ENCODE data around the gene RSPH4A.

The RSPH4A gene

DNA sequence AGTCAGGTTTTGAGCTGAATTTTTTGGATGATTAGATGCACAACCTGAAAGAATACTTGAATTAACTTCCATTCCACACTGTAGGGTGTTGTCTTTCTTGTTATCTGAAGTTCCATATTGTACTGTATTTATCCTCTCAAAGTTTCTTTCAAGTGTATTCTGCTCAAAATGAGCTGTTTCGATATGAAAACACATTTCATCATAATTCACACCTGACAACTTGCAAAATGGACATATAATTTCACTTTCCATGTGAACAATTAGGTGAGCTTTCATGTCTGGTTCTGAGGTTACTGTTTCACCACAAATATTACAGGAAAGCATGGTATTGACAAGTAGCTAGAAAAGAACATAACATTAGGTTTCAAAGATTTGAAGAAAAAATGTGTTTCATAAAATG lies 50.6 kb downstream of the RSPH4A start:
- ChIA-PET POLR2A (interaction anchor here (0.6 kb wide), 1 partner anchor 1011 kb away, joined by 5 read pairs; no protein-coding TSS in a partner anchor), CTCF (no interaction called here)
- TF ChIP-seq, protein P1, sequence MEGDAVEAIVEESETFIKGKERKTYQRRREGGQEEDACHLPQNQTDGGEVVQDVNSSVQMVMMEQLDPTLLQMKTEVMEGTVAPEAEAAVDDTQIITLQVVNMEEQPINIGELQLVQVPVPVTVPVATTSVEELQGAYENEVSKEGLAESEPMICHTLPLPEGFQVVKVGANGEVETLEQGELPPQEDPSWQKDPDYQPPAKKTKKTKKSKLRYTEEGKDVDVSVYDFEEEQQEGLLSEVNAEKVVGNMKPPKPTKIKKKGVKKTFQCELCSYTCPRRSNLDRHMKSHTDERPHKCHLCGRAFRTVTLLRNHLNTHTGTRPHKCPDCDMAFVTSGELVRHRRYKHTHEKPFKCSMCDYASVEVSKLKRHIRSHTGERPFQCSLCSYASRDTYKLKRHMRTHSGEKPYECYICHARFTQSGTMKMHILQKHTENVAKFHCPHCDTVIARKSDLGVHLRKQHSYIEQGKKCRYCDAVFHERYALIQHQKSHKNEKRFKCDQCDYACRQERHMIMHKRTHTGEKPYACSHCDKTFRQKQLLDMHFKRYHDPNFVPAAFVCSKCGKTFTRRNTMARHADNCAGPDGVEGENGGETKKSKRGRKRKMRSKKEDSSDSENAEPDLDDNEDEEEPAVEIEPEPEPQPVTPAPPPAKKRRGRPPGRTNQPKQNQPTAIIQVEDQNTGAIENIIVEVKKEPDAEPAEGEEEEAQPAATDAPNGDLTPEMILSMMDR (IDR thresholded peaks at IDR 0.05; ENCODE audit: control extremely low read depth, extremely low read depth, low read depth, missing control alignments), result no peak
- peak; percentile 45 for DNase-seq (ENCODE audit: extremely low spot score)

DNA sequence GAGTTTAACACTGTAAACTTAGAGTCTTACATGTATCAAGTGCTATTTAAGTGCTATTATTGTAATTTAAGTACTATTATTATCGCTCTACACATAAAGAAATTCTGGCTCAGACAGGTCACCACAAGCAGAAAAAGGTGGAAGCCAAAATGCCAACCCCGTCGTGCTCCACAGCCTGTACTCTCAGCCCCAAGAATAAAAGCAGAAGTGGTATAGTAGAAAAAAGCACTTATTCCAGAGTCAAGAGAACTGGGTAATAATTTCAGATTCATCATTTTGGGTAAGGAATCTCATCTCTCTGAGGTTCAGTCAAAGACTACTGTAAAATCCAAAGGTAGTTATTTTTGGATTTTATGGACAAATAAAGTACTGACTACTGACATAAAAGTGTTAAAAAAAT lies 51.3 kb downstream of the RSPH4A start:
- no peak for DNase-seq (ENCODE audit: extremely low spot score)
- POLR2A ChIA-PET, result interaction anchor here (0.6 kb wide), 1 partner anchor 1011 kb away, joined by 5 read pairs; no protein-coding TSS in a partner anchor
- TF ChIP-seq, protein P1 (IDR thresholded peaks at IDR 0.05; ENCODE audit: control extremely low read depth, extremely low read depth, low read depth, missing control alignments), result no peak
- CTCF ChIA-PET, result interaction anchor here (1.5 to 2.0 kb wide), 2 partner anchors 9 to 17 kb away, joined by 3 to 6 read pairs; no protein-coding TSS in a partner anchor

DNA sequence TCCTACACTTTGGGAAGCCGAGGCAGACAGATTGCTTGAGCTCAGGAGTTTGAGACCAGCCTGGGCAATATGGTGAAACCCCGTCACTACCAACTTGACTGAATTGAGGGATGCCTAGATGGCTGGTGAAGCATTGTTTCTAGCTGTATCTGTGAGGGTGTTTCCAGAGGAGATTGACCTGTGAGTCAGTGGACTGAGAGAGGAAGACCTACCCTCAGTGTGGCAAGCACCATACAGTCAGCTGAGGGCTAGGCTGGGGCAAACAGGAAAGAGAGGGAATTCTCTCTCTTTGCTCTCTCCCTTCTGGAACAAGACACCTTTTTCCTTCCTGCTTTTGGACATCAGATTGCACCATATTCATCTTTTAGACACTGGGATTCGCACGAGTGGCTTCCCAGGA lies 56.0 kb downstream of the RSPH4A start:
- TF ChIP-seq, protein P1 (IDR thresholded peaks at IDR 0.05; ENCODE audit: control extremely low read depth, extremely low read depth, low read depth, missing control alignments), result no peak
- ChIA-PET CTCF (interaction anchor here (1.6 to 2.2 kb wide), 4 partner anchors 8 to 11 kb away, joined by 3 to 9 read pairs (median 7); partner anchors contain the start of gene KPNA5), POLR2A (no interaction called here)
- no peak for DNase-seq (ENCODE audit: extremely low spot score)

DNA sequence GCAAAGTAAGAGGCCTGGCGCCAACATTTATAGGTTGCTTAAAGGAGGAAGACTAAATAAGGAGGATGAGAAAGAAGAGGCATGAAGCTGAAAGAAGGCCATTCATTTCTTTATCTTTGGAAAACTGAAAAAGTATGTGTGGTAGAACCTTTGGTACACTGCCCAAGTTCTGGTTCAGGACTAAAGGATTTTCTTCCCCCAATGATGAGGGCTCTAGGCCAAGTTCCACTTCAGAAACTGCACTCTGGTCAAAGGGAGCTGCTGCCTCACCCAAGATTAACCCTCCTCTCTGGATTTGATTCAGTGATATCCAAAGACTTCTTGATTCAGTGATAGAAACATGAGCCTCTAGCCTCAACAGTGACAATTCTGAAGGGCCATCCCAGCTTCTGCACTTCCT lies 59.7 kb downstream of the RSPH4A start:
- CTCF ChIA-PET, result no interaction called here
- TF ChIP-seq, protein P1 (IDR thresholded peaks at IDR 0.05; ENCODE audit: control extremely low read depth, extremely low read depth, low read depth, missing control alignments), result no peak

DNA sequence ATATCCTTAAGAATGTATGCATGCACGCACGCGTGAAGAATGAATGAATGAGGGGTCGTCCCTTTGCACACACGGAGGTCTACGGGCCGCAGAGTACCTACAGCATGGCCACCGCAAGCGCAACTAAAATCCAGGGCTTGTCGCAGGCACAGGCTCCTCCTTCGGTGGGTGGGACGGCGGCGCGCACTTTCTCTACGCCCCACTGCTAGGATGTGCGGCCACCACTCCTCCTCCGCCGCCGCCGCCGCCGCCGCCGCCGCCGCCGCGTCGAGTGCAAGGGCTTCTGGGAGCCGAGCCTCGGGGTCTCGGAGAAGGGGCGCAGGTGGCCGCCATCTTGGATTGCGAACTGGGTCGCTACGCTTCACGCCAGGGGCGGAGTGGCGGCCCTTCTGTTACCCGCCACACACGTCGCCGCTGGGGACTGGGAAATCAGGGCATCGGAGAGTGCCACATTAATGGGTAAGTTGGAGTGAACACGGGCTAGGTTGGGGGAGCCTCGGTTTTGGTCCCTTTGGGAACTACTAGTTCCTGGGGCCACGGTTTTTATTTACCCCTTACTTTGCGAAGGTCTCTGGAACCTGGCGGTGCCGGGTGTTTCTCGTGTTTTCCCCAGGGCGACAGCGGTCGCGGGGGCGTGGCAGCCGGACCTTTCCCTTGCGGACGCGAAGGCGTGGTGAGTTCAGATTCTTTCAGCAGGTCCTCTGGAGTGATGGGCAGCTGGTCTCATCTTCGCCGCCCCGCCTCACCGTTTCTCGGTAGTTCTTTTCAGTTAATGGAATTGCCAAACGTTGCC lies 64.8 kb downstream of the RSPH4A start, which contains the start of gene KPNA5:
Gene KPNA5 (plus strand): TSS at position 332 of the 793 bp plus-strand sequence. CDS start 124 bp downstream, at position 456.
- TF ChIP-seq, protein P1 (IDR thresholded peaks at IDR 0.05; ENCODE audit: control extremely low read depth, extremely low read depth, low read depth, missing control alignments), result no peak
- peak; percentile 92 for DNase-seq (ENCODE audit: extremely low spot score)

More for the DNA sequence above, 59.7 kb downstream of the RSPH4A start:
- POLR2A ChIA-PET, result no interaction called here
- DNase-seq (ENCODE audit: extremely low spot score), result no peak

DNA sequence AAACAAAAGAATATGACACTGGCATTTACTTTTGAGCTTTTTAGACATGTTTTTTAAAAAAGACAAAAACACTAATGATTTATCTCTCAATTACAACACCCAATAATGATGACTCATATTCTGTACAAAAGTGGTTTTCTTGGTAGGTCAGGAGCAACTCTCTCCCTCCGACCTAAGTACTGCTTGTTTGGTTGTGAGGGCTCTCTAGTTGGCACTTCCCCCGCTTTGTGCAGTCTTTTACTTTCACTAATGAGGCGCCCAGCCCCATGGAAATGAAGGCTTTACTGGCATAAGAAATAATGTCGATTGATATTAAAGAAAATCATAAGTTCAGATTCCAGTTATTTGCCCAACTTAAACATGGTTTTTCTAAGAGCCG lies 66.0 kb downstream of the RSPH4A start:
- DNase-seq (ENCODE audit: extremely low spot score), result peak; percentile 29
- CTCF ChIA-PET, result interaction anchor here (1.1 to 1.3 kb wide), 4 partner anchors 9 to 464 kb away, joined by 3 to 5 read pairs (median 3); no protein-coding TSS in a partner anchor
- POLR2A ChIA-PET, result no interaction called here
- TF ChIP-seq, protein P1 (IDR thresholded peaks at IDR 0.05; ENCODE audit: control extremely low read depth, extremely low read depth, low read depth, missing control alignments), result no peak

More for the DNA sequence above, 64.8 kb downstream of the RSPH4A start, which contains the start of gene KPNA5:
- POLR2A ChIA-PET, result interaction anchor here (1.0 kb wide), 1 partner anchor 10 kb away, joined by 3 read pairs; no protein-coding TSS in a partner anchor
- CTCF ChIA-PET, result interaction anchor here (1.2 to 2.5 kb wide), 4 partner anchors 8 to 463 kb away, joined by 3 to 9 read pairs (median 3); no protein-coding TSS in a partner anchor
